ENCODE measurements around the gene SUN3.

Gene SUN3

DNA sequence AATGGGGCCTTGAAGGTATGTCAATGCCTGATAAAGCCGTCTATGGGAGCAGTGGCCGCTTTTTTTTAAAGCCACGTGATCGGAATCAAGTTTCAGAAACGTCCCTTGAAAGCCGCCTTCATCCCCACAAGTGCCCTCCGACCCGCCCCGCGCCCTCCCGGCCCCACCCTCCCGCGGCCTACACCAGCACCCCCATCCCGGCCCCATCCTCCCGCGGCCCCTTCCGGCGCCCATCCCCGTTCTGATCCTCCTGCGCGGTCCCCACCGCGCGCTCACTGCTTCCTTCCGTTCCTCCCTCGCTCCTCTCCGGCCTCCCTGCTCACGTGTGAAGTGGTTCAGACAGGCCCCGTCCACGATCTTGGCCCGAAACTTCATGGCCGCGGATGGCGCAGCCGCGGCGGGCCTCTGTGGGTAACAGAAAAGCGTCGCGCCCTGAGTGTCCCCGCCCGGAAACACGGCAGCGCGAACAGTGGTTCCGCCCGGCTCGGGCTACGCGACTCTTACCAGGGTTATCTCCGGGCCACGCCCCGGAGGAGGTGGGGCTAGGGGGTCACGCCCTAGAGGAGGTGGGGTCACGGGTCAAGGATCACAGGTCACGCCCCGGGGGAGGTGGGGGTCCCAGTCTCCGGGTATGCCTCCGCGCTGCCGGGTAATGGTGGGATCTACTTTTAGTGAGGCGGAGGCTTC is 49.6 kb downstream of the SUN3 start, which contains the start of gene HUS1:
Gene HUS1, minus strand, starts transcription at position 471 of the 687 bp plus-strand sequence. Its CDS starts 96 bp downstream, at position 375.
- DNase-seq (ENCODE audit: low read depth in 2 of 2) = peak; percentile 86 to 92

DNA sequence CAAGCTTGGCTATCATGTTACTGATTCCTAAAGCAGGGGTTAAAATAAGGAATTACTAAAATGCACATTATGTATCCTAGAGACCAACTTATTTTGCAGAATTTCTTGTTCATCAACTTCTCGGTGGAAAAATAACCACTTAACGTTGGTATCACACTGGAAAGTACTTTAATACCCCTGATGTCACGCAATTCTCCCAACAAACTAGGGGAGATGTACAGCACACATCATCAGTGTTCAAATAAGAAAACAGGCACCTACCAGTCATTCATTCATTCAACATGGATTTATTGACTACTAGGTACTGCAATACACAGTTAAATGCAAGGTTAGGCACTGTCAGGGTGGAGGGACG is 50.1 kb downstream of the SUN3 start:
- DNase-seq (ENCODE audit: low read depth in 2 of 2) = no peak

DNA sequence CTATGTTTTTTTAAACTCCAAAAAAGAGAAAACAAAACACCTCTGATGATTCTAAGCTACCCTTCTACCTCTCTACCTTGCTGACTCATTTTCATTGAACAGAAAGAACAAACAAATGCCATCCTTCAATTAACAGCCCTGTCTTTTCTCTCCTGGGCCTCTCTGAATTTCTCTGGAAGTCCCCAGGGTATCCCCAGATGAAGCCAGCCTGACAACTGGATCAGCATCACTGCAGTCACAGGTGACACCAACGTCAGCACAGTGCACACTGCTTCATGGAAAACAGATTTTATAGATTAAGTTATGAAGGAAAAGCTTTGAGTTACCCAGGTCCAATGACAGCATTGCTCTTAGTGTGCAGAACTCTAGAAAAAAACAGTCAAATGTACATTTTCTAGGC is 55.2 kb downstream of the SUN3 start:
- no peak for DNase-seq (ENCODE audit: low read depth in 2 of 2)

DNA sequence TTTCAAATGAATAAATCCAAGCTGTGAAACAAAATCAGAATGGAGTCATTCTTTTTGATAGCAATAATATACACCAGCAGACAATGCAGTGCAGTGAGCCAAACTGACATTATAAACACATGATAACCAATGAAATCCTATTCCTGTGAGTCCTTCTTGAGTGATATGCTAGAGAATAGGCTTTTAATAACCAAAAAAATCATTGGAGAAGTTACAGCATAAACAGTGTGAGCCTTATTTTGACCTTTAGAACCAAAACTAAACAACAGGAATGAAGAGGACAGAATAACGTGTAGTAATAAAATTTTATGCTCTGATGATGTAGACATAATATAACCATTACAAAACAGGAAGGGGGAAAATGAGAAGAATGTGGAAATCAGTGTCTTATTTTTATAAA is 58.1 kb downstream of the SUN3 start:
- DNase-seq (ENCODE audit: low read depth in 2 of 2) = no peak

DNA sequence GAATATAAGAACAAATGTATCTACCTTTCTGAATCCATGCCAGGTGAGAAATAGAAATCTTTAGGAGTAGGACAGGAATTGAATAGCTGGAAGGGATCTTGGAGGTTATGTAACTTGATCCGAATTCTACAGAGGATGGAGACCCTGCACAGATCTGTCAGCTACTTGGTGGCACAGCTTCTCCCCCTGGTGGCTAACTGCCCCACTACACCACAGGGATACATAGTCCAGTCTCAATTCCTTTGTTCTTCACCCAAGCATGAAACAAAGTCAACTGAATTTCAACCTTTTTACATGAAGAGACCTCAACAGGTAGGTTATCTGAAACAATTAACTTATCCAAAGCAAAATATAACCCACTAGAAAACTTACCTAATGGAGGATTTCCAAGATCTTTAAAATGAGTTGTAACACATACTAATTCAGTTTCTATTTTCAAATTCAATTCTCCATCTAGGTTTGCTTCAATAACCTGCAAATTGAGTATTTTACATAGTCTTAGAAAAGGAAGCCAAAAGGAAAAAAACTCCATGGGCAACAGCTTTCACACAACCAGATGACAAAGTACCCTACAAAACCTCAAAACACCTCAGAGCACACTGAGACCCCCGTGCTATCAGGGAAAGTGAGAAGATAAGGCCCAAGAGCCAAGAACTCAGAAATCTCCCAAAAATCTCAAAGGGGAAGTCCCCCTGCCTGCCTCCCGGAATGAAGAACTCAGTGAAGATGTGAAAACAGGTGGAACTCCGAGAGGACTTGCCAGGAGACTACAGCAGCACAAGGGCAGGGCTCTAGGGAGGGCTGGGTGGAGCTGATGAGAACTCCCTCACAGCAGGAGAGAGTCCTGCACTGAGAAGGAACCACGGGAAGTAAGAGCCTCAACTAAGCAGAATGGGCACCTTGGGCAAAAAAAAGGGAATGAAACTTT is 59.8 kb downstream of the SUN3 start:
- peak in 1 of 2 donors; percentile 40 for DNase-seq (ENCODE audit: low read depth in 2 of 2)

DNA sequence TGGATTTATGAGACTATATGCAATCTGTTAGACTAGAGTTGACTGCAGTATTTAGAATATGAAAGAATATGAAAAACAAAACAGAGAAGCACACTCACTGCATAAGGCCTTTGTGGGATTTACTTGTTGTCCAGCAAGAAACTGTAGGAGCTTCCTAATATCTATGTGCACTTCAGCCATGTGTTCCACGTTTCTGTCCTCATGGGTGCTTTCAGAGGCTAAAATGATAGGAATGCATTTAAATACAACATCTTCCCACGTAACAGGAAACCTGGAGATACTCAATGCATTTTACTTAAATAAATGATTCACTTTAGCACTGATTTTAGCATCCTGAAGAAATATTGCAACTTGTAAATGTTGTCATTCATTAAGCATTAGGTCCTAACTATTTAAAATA is 61.2 kb downstream of the SUN3 start:
- no peak for DNase-seq (ENCODE audit: low read depth in 2 of 2)

DNA sequence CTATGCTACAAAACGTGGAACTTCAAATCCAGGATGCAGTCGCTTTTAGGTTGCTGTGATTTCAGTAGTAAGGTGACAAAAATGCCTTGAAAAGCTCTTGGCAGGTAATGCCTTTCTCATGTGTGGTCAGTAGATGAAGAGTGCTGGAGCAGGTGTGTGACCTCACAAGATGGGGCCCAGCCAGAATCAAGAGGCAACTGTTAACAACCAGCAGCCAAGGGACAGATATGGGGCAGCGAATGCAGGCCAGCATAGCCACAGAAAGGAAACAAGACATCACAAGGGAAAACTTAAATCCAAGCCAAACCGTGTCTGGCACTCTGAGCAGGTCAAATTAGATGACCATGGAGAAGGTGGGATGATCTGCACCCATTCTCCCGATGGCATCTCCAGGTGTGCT is 61.8 kb downstream of the SUN3 start:
- DNase-seq (ENCODE audit: low read depth in 2 of 2) = no peak

DNA sequence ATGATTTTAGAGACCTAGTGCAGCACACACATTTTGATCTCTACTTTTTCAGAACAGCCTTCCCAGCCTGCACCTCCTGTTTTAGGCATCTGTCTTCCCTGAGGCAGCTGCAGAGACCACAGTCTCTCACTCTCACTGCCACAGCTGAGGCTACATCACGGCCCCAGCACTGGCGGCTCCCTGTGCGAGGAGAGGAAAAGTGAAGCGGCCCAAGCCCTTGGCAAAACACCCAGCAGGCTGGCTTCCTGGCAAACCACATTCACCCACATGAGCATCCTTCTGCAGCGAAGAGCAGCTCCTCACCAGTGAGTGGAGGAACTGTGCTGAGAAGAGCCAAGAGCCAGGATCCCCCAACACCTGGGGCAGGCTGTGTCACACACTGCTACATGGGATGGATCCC is 63.5 kb downstream of the SUN3 start:
- DNase-seq (ENCODE audit: low read depth in 2 of 2) = no peak

DNA sequence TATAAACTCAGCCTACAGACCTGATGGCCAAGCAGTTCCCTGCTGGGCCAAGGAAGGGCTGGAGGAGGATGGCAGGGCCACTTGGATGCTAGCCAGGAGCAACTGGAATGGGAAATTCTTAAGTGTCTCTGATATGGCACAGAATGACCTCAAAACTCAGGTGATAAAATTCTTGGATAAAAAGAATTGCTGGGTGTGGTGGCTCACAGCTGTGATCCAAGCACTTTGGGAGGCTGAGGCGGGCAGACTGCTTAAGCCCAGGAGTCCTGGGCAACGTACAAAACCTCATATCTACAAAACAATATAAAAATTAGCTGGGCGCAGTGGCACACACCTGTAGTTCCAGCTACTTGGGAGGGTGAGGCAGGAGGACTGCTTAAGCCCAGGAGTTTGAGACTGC is 66.6 kb downstream of the SUN3 start:
- no peak for DNase-seq (ENCODE audit: low read depth in 2 of 2)

DNA sequence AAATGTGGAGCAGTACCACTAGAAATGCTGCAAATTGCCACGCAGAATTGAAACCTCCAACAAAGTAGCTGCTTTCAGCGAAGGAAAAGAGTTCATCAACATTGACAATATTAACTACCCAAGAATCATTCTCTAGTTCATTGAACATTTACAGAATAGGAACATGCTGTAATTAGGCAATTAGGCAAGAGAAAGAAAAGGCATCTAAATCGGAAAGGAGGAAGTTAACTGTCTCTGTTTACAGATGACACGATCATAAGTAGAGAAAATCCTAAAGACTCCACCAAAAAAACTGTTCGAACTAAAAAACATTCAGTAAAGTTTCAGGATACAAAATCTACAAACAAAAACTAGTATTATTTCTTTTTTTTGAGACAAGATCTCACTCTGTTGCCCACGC is 71.8 kb downstream of the SUN3 start:
- no peak for DNase-seq (ENCODE audit: low read depth in 2 of 2)

DNA sequence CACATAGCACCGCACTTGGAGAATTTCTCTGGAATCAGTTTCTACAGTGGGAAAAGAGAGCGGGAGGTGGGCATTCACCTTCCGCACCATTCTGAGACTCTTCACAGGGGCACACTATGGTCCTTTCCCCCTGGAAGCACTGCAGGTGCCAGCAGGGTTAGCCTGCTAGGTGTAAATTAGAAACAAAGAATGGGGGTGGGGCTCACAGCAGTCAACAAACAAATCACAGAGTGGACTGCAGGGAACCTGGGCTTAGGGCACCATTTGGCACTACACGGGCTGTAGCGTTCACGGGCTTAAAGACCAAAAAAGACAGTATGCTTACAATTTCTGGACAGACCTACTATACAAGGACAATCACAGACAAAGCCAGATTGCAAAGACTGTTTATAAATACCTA is 72.7 kb downstream of the SUN3 start:
- DNase-seq (ENCODE audit: low read depth in 2 of 2) = no peak

DNA sequence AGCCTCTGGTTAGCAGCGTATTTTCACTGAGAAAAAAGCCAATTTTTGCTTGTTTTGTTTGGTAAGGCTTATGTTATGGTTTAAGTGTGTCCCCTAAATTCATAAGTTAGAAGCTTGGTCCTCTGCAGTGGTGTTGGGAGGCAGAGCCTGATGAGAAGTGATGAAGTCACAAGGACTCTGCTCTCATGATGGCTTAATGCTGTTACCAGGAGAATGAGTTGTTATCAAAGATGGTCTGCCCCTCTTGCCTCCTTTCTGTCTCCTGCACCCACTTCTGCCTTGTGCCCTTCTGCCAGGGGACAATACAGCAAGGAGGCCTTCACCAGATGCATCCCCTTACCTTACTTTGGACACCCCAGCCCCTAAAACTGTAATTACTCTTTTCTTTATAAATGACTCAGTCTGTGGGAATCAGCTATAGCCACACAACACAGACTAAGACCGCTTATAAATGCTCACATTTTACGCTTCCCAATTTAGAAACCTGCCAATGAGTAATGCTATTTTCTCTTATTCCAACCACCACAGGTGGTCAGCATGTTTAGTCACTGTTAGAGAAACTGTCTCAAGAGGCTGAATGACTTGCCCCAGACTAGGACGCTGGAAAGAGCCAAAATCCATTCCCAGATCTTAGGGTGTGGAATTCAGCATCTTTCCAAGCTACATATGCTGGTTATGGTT is 74.5 kb downstream of the SUN3 start:
- DNase-seq (ENCODE audit: low read depth in 2 of 2) = no peak

DNA sequence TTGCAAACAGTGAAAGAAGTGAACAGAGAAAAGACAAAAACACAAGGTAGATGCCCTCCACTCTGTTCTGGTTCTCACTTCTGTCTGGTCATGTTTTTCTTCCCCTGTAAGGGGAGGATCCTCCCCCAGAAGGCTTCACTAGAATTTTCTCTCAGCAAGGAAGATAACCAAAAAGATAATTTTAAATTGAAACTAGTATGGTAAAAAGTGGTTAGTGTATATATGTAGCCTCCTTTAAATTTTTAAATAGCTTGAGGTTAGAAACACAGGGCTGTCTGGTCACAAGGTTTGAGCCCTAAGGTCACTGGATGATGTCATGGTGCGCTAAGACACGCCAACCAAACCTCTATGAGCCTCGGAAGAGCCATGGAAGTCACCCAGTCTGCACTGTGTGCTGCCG is 75.1 kb downstream of the SUN3 start:
- DNase-seq (ENCODE audit: low read depth in 2 of 2) = no peak

DNA sequence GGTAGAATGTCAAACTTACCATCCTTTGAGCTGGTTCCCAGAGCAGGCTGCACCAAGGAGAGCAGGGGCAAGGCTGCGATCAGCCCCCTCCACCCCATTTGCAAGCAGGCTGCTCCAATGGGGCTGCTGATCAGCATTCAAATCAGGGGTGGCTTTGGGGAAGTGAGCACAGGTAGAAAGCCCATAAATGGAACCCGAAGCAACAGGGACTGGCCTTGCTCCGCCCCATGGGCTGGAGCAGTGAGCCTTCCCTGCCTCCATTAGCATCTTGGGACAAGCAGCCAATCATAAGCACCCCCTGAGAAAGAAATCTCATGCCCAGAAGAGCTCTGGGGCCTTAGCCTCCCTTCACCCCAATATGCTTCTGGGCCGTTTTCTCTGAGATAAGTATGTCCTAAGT is 76.7 kb downstream of the SUN3 start:
- no peak for DNase-seq (ENCODE audit: low read depth in 2 of 2)

DNA sequence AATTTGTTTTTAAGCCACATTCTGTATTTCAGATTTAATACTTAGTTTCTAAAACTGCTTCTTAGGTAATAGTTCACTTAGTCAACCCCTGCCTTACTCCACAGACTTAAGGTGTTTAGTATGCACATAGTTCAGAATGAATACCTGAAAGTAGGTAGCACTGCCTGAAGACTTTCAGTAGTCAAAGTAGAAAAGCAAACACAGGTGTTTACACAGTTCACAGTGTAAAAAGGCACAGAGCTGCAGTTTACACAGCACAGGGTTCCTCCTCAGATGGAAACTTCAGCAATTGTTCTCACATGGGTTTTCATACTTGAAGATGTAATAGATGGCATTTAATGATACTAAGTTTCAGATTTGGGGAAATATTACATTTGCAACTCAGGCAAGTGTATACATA is 77.5 kb downstream of the SUN3 start:
- no peak for DNase-seq (ENCODE audit: low read depth in 2 of 2)

DNA sequence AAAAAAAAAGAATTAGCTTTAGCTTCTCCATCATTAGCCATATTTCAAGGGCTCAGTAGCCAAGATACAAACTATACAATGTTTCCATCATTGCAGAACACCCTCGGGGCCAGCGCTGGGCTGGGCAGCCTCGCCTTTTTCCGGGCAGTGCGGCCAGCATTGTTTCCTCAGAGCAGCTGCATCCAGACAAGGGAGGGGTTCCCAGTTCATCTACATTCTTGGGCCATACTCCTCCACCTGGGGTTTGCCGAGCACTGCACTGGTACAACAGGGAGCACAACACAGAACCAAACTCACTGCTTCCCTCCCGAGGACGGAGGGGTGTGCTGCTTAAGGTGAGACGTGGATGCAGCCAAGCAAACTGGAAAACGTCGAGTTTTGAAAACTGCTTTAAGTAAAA is 78.2 kb downstream of the SUN3 start:
- no peak for DNase-seq (ENCODE audit: low read depth in 2 of 2)

DNA sequence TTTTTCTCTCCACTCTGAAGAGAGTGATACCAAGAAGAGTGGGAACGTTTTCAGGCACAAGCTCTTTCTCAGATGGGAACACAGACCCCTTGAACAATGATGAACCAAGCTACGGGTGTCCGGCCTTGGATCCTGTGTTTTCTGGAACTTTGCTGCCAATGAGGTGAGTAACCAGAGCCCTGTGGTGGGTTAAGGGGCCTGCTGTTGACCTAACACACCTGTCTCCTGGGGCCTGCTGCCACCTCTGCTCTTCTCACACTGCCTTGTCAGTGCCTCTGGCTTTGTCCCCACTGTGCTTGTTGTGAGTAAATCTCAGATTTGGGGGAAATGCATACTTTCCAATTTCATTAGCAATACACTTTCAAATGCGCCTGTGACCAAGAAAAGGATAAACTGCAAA is 79.2 kb downstream of the SUN3 start:
- DNase-seq (ENCODE audit: low read depth in 2 of 2) = no peak

DNA sequence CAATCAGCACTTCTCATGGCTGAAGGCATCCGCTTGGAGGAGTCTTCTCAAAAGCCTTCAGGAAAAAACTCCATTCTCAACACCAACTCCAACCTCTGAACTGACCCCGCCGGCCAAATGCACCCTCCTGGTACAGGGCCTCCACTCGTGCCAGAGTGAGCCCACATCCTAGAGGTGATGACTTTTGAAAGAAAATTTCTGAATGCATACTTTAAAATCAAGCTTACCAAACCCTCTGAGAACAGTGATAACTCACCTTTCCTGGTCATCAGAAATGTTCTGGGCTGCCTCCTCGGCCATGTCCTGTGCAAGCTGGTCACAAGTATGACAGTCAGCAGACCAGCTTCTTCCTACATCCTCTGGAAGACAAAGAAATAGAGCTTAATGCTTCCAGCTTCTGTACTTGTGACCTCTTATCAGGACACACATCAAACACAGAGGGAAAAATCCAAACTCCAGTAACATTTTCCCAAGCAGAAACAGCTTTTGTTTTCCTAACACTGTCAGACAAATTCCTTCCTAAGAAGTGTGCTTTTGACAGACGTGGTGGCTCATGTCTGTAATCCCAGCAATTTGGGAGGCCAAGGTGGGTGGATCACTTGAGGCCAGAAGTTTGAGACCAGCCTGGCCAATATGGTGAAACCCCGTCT is 80.6 kb downstream of the SUN3 start, which contains the start of gene PKD1L1:
Gene PKD1L1, minus strand, starts transcription at position 326 of the 650 bp plus-strand sequence. Its CDS starts 26 bp downstream, at position 300.
- no peak for DNase-seq (ENCODE audit: low read depth in 2 of 2)

DNA sequence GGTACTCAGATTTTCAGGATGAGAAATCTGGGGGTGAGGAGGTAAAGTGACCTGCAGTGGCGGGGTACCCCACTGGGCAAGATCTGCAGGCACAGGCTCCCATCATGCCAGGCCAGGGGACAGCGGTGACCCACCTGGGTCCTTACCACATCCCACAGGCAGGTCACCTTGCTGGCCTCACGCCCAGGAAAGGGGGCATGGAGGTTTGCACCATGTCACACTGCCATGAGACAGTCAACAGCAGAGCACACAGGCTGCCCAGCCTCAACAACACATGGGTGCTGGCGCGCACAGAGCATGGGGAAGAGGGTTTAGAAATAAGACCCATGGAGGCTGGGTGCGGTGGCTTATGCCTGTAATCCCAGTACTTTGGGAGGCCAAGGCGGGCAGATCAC is 81.6 kb downstream of the SUN3 start:
- no peak for DNase-seq (ENCODE audit: low read depth in 2 of 2)

DNA sequence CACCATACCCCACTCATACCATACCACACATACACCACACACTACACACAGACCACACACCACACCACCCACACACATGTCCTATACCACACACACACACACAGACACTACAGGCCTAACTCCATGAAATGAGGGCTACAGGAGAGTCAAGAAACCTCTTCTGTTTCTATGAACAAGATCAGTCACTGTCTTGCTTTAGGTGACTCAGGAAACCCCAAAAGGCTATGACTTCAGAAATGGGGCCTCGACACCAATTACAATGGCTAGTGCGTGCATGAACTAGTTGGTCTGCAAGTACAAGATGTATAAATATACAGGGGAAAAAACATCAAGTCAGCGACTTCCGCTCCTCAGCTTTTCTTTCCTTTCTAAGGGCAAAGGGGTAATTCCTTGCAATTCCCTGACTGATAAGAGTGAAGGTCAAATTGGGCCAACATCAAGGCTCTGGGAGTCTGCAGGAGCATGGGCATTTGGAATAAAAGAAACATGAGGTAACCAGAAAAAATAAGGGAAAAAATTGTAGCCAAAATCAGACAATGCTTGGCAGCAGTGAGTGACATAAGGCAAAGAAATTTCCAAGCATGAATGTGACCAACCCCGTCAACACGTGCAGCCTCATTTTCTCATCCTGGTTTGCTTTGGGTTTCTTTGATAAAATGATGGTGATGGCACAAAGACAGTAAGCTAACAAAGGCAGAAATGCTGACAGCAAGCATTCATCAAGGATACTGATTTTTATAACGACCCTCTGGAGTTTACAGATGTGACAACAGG is 82.1 kb downstream of the SUN3 start:
- no peak for DNase-seq (ENCODE audit: low read depth in 2 of 2)

Data from stimulated activated CD4-positive, alpha-beta T cell treated with anti-CD3 and anti-CD28 coated beads, Interleukin-15, amount 100 ng/mL, for 48 hours (primary cell).